HG03103 (cell line): ENCODE results near the gene ZNF775.
A peak's percentile ranks its signal among the peaks of the same experiment; 100 is the strongest.

Experiments
- ATAC-seq: cut with Tn5 transposase; IDR thresholded peaks from one replicate; pipeline ENCODE4 v1.9.1; 2021; ENCODE audit warnings: low read depth; ENCODE audit not compliant: unreplicated experiment

The ZNF775 gene

GRCh38 chr7:150344299-150344698, 34.8 kb upstream of the ZNF775 start:
- ATAC-seq = no peak

- ATAC-seq = no peak
Measured at GRCh38 chr7:150345012-150345411, 34.1 kb upstream of the ZNF775 start.

DNA sequence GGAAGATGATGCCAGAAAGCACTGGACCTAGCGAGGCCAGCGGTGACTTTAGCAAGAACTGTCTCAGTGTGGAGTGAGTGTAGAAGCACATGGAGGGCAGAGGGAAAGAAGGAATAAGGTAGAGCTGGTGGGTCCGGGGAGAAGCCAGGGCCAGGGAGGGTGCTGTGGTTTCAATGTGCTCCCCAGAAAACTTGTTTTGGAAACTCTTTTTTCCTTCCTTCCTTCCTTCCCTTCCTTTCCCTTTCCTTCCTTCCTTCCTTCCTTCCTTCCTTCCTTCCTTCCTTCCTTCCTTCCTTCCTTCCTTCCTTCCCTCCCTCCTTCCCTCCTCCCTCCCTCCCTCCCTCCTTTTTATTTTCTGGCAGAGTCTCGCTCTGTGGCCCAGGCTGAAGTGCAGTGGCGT, 32.2 kb upstream of the ZNF775 start:
- ATAC-seq = no peak

- ATAC-seq = no peak
Measured at GRCh38 chr7:150351587-150352194, 27.4 kb upstream of the ZNF775 start.

- ATAC-seq = no peak
Measured at GRCh38 chr7:150355666-150356059, 23.5 kb upstream of the ZNF775 start.

DNA sequence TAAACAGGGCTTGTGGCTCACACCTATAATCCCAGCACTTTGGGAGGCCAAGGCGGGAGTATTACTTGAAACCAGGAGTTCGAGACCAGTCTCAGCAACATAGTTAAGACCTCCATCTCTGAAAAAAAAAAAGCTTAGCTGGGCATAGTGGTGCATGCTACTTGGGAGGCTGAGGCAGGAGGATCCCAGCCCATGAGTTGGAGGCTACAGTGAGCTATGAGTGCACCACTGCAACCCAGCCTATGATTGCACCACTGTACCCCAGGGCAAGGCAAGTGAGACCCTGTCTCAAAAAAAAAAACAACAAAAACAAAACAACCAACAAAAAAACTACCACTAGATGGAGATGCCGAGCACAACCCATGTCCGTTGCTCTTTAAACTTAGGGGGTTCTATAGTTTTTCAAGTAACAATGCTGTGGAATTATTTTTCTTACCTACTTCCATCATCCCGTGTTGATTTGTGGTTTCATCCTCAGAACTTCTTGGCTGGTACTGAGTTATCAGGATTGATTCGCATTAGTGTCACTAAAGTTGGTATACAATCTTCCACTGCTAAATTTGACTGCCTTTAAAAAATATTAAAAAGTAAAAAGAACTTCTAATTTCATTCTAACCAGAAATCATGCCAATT, 22.7 kb upstream of the ZNF775 start:
- no peak for ATAC-seq

GRCh38 chr7:150357270-150357669, 21.9 kb upstream of the ZNF775 start:
- peak; percentile 73 for ATAC-seq

- ATAC-seq = no peak
Measured at GRCh38 chr7:150357771-150358427, 21.2 kb upstream of the ZNF775 start.

- ATAC-seq = no peak
Measured at GRCh38 chr7:150358433-150358832, 20.7 kb upstream of the ZNF775 start.

DNA sequence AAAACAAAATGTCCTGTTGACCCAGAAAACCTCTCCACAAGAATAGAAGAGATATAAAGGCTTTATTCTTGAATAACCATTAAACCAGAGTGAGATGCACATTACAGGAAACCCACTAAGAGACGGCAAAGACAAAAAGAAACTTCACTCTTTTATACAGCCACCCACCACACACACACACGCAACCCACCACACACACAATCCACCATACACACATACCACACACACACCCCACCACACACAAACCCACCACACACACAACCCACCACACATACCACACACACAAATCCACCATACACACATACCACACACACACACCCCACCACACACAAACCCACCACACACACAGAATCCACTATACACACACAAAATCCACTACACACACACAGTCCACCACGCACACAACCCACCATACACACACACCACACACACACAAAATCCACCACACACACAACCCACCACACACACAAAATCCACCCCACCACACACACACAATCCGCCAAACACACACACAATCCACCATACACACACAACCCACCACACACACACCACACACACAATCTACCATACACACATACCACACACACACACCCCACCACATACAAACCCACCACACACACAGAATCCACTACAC, 20.0 kb upstream of the ZNF775 start:
- ATAC-seq = no peak

DNA sequence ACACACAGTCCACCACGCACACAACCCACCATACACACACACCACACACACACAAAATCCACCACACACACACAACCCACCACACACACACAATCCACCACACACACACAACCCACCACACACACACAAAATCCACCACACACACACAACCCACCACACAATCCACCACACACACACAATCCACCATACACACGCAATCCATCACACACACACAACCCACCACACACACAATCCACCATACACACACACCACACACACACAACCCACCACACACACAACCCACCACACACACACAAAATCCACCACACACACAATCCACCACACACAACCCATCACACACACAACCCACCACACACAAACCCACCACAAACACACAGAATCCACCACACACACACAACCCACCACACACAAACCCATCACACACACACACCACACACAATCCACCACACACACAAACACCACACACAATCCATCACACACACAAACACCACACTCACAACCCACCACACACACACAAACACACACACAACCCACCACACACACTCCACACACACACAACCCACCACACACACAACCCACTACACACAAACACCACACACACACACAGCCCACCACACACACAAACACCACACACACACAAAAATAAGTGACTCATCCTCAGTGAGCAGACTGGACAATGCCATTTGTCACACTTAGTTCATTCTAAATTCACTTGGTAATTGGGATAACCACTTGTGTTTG, 19.3 kb upstream of the ZNF775 start:
- no peak for ATAC-seq

DNA sequence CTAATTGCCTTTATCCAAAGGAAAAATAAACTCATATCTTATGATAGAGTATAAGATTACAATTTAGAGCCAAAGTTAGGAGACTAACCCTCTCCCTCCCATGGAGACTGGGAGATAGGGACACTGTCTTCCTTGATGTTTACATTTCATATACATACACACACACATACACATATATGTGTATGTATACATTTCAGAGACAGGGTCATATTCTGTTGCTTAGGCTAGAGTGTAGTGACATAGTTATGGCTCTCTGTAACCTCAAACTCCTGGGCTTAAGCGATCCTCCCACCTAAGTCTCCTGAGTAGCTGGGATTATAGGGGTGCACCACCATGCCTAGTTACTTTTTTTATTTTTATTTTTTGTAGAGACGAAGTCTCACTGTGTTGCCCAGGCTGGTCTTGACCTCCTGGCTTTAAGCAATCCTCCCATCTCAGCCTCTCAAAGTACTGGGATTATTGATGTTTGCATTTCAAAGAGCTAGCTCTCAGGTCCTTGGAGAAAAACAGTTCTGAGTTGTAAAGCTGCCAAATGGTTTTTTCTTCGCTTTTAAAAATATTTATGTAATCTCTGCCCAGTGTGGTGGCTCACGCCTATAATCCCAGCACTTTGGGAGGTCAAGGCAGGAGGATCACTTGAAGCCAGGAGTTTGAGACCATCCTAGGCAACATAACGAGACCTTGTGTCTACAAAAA, 18.6 kb upstream of the ZNF775 start:
- ATAC-seq = no peak

DNA sequence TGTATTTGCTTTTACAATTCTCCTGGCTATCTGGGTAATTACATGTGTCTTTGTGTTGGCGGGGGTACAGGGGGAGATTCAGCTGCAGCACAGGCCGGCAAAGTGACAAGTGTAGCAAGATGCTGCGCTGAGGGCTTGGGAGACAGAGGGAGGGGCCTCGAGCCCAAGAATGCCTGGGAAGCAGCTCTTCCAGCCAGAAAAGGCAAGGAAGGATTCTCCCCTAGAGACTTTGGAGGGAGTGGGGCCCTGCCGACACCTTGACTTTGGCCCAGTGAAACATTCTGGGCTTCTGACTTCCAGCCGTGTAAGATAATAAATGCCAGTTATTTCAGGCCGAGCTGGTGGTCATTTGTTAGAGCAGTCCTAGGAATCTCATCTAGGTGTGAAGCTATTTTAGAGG, 17.7 kb upstream of the ZNF775 start:
- ATAC-seq = no peak

DNA sequence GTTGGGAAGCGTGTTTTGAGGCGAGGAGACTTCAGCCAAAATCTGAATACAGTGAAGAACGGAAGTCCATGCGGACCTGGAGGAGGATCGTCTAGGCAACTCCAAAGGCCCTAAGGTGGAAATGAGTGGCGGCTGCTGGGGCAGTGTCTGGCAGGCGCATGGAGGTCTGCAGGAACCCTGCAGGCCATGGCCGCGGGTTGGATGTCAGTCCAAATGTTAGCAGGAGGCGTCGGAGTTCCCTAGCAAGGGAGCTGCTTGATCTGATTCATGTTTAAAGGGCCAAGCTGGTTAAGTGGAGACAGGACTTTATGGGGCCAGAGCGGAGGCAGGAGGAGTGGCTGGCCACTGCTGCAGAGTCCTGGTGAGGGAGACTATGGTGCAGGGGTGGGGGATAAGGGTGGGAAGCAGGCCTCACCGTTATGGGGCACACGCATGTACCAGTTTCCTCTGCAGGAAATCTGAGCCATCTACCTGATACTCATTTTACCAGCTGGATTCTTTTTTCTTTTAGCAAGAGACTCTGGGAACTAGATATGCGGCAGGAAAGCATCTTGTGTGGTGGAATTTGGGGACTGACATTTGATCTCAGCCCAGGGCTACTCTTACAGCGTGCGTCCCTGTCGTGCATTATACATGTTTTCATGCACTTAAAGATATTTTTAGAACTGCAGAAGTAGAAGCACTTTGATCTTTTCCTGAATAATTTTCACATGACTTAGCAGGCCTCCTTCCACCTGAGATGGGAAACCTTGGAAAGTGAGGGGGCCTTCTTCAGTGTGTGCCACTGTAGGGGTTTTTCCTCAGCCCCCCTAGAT, 17.1 kb upstream of the ZNF775 start:
- ATAC-seq = no peak

DNA sequence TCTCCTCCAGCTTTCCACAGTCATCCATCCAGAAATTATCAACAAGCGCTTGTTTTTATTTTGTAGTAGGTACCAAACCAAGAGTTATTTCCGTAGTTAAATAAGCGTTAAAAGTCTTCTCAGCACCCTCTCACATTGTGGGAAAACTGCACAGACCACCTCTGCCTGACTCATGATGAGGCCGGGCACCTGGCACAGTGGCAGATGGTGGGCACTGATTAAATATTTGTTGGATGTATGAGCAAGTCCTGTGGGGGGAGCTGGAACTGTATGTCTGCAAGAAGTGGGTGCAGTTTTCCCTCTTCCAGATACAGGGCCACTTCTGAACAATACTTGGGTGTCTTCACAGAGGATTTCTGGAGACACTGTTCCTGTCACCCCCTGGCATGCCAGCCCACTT, 15.8 kb upstream of the ZNF775 start:
- no peak for ATAC-seq

DNA sequence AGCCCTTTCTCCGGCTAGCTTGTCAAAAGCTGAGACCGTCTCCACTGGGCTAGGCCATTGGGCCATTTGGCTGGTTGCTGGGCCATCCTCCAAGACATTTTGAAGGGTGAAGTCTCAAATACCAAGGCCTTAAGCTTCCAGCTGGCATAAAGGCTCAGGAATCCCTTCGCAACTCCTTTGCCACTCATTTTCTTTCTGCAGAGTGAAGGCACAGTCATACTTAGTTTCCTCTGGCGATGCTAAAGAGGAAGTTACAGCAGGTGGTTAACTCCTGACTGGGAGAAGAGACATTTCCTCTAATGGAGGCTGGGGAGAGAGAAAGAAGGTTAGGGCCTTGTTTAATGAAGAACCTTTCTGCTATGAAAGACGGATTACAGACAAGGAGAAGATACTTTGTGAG, 15.3 kb upstream of the ZNF775 start:
- ATAC-seq = no peak

DNA sequence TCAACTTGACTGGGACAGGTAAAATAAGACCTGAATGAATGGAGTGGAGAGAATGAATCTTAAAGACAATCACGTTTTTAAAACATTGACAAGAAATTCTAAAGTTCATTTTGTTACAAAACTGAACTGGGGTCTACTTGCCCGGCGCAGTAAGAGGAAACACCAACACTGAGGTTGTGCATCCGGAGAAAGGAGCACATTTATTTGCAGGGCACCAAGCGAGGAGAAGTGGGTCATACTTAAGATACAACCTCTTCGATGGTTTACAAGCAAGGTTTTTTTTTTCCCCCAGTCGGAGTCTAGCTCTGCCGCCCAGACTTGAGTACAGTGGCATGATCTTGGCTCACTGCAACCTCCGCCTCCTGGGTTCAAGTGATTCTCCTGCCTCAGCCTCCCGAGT, 13.9 kb upstream of the ZNF775 start:
- no peak for ATAC-seq

DNA sequence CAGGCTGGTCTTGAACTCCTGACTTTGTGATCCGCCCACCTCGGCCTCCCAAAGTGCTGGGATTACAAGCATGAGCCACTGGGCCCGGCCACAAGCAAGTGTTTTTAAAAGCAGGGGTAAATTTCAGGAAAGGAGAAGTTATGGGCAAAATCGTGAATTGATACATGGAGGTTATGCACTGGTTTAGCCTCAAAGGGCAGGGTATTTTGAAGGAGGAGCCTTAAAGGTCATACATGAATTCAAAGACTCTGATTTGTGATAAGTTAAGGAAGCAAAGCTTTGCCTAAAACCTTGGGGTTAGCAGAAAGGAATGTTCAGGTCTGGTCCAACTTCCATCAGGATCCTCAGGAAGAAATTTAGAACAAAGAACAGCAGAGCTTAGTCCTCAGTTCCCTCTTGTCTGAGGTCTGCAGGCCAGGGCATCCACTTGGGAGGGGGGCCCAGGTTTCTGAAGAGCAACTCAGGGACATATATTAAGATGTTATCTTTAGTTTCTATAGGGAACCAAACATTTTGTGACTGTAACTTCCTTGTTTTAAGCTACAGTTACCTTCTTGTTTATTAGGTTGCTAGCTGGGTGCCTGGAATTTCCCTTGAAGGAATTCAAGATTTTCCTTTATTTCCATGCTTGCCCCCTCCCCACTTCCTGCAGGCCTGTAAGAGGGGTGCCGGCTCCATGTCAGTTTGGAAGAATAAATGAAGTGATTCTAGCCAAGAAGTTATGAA, 13.3 kb upstream of the ZNF775 start:
- no peak for ATAC-seq

- ATAC-seq = no peak
Measured at GRCh38 chr7:150367677-150368095, 11.4 kb upstream of the ZNF775 start.
